Measurements from ENCODE around the gene GPR146.

- TF ChIP-seq CTCF (IDR thresholded peaks at IDR 0.05; ENCODE audit: poor library complexity), result no peak
- TF ChIP-seq EZH2phosphoT487 (IDR thresholded peaks at IDR 0.05; ENCODE audit: low read depth, severe bottlenecking, unreplicated experiment), result no peak
These were observed 34.2 kb downstream of the GPR146 start for GRCh38 chr7:1078519-1078918.
